Activated T-helper 1 cell treated with anti-CD3 and anti-CD28 coated beads, Interleukin-2, amount 50 U/mL, for 16 hours (primary cell): ENCODE measurements around the gene IL1RAPL2.
"Not testable (repeated sequence)": the region's sequence is repeated elsewhere in the genome, so short reads cannot be mapped to it uniquely, and the experiment has no call there.

Experiments used
- DNase-seq, 2 donors: peaks; one replicate each; pipeline ENCODE4 v3.0.0-alpha.2; 2020; ENCODE audit warnings: low read depth in 1 of 2, low spot score in 1 of 2

The IL1RAPL2 gene

DNA sequence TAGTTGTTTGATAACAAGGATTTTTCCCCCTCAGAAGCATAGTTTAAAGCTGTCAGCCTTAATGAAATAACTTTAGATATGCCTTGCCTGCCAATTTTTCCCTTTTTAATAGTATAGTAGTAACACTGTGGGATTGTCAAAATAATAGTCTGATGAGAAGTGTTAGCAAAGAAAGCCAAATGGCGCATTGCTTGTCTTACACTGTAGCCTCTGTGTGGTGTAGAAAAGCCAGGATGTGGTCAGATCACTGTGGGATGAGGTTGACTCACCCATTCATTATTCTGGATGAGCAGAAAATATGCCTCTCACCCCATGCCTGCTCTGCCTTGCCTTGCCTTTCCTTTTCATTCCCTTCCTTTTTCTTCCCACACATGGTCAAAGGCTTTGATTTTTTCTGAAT, 998.5 kb downstream of the IL1RAPL2 start:
- DNase-seq, result no peak

- no peak for DNase-seq
Measured at GRCh38 chrX:105565856-105566255, 999.9 kb downstream of the IL1RAPL2 start.

GRCh38 chrX:105567082-105567481, 1001.1 kb downstream of the IL1RAPL2 start:
- DNase-seq, result no peak

GRCh38 chrX:105608745-105609144, 1042.7 kb downstream of the IL1RAPL2 start:
- DNase-seq, result no peak

- no peak for DNase-seq
Measured at GRCh38 chrX:105609530-105609929, 1043.5 kb downstream of the IL1RAPL2 start.

DNA sequence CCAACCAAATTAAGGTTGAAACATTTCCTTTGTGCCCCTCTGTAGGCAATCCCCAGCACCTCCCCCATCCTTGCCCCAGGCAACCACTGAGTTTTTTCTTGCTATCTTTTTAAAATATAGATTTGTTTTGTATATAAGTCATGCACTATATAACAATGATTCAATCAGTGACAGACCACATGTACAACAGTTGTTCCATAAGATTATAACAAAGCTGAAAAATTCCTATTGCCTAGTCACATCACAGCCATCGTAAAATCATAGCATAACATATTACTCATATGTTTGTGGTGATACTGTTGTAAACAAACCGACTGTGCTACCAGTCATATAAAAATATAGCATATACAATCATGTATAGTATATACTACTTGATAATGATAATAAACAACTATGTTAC, 1044.4 kb downstream of the IL1RAPL2 start:
- DNase-seq, result no peak

GRCh38 chrX:105618393-105619101, 1052.5 kb downstream of the IL1RAPL2 start:
- no peak for DNase-seq

DNA sequence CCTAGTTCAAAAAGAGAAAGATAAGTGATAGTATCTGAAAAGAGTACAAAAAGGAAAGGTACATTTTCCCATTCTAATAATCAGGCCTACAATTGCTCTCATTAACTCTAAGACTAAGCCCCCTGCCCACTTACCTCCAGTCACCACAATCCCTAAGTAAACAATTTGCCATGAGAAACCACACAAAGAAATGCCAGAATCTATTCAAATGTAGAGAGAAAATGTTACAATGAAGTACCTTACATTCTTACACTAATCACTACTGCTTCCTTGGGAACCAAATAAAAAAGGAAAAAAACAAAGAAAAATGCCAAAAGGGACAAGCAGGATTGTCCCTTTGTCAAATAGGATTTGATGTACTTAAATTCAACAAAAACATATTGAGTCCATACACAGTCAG, 1068.2 kb downstream of the IL1RAPL2 start:
- no peak for DNase-seq

- no peak for DNase-seq
Measured at GRCh38 chrX:105635794-105636193, 1069.8 kb downstream of the IL1RAPL2 start.

DNA sequence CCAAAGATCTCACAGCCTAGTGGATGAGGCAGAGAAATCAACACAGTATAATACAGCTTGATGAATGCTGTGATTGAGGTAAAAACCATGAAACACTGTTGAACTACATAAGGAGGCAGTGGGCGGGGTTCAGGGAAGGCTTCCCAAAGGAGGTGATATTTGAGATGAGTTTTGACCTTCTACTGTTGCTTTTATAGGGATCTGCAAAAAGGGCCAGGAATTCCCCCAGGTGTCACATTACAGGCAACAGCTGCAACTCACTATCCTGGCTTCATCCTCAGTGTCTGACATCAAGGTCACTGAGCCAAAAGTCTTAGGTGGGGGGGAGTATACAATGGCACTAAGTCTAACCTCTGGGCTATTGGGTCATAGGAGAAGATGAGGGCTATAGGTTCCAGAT, 1070.7 kb downstream of the IL1RAPL2 start:
- no peak for DNase-seq

GRCh38 chrX:105645667-105646357, 1079.8 kb downstream of the IL1RAPL2 start:
- DNase-seq, result no peak

GRCh38 chrX:105646592-105647372, 1080.8 kb downstream of the IL1RAPL2 start:
- DNase-seq, result no peak

- DNase-seq, result no peak
Measured at GRCh38 chrX:105647749-105648148, 1081.8 kb downstream of the IL1RAPL2 start.

GRCh38 chrX:105648732-105649131, 1082.7 kb downstream of the IL1RAPL2 start:
- DNase-seq, result no peak

GRCh38 chrX:105650577-105650976, 1084.6 kb downstream of the IL1RAPL2 start:
- DNase-seq, result no peak

GRCh38 chrX:105650986-105651385, 1085.0 kb downstream of the IL1RAPL2 start:
- no peak for DNase-seq

GRCh38 chrX:105653891-105654290, 1087.9 kb downstream of the IL1RAPL2 start:
- DNase-seq, result no peak

GRCh38 chrX:105658136-105658535, 1092.1 kb downstream of the IL1RAPL2 start:
- no peak for DNase-seq

DNA sequence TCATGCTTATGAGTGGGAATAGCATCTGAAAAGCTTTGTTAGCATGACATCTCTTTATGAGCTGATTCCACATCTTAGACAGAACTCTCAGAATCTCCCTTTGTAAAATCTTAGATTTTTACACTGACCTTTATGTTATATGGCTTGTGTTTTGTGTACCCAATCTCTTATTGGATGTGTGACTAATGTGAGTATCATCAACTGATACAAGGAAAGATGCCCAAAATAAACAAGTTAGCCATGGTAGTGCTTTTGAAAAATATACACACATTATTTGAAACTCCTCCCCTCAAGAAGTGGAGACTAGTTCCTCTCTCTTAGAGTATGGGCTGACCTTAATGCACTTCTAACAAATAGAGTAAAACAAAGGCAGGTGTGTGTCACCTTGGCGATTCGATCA, 1096.2 kb downstream of the IL1RAPL2 start:
- no peak for DNase-seq

DNA sequence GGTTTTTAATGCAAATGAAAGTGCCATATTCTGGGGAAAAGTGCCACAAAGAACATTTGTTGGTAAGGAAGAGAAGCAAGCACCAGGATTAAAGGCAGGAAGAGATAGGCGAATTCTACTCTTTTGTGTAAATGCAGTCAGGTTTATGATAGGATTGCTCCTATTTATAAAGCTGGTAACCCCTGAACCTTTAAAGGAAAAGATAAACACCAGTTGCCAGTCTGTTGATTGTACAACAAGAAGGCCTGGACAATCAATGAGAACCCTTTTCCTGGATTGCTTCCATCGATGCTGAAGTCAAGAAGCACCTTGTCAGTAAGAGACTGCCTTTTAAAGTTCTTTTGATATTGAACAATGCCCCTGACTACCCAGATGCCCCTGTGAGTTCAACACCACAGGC, 1098.2 kb downstream of the IL1RAPL2 start:
- no peak for DNase-seq

DNA sequence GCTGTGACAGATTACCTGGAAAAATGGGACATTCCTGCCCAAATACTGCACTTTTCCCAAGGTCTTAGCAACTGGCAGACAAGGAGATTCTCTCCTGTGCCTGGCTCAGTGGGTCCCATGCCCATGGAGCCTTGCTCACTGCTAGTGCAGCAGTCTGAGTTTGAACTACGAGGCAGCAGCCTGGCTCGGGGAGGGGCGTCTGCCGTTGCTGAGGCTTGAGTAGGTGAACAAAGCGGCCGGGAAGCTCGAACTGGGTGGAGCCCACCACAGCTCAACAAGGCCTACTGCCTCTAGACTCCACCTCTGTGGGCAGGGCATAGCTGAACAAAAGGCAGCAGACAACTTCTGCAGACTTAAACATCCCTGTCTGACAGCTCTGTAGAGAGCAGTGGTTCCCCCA, 1118.3 kb downstream of the IL1RAPL2 start:
- DNase-seq, result not testable (repeated sequence)

GRCh38 chrX:105694839-105695238, 1128.8 kb downstream of the IL1RAPL2 start:
- no peak for DNase-seq
